Esophagus muscularis mucosa (tissue), 3 donors: ENCODE data around the gene RNF130.

Experiments used
- CTCF ChIP-seq, 3 experiments: fragments of 200-600 bp in 2 of 3; fragments of 450-650 bp in 1 of 3; sonication (generic) in 2 of 3; IDR thresholded peaks; one replicate each; pipeline ENCODE4 v1.5.1; 2017 to 2019; ENCODE audit warnings: antibody characterized with exemption in 3 of 3, mild to moderate bottlenecking in 2 of 3, moderate library complexity in 1 of 3
- POLR2AphosphoS5 ChIP-seq, 2 donors: sonication (generic); formaldehyde crosslinking; IDR thresholded peaks; one replicate each; pipeline ENCODE4 v1.6.1; 2017; ENCODE audit warnings: antibody characterized with exemption in 2 of 2

GRCh38 chr5:180008433-180008832 is 63.1 kb downstream of the RNF130 start:
- TF ChIP-seq POLR2AphosphoS5 (IDR thresholded peaks at IDR 0.05) (no peak), CTCF (IDR thresholded peaks at IDR 0.05) (no peak)
